Fibroblast of upper back skin (primary cell): ENCODE data around the gene ARHGEF12.

ENCODE experiments used
- DNase-seq: peaks from one replicate; pipeline ENCODE4 v3.0.0-alpha.2; 2013

ARHGEF12 gene

DNA sequence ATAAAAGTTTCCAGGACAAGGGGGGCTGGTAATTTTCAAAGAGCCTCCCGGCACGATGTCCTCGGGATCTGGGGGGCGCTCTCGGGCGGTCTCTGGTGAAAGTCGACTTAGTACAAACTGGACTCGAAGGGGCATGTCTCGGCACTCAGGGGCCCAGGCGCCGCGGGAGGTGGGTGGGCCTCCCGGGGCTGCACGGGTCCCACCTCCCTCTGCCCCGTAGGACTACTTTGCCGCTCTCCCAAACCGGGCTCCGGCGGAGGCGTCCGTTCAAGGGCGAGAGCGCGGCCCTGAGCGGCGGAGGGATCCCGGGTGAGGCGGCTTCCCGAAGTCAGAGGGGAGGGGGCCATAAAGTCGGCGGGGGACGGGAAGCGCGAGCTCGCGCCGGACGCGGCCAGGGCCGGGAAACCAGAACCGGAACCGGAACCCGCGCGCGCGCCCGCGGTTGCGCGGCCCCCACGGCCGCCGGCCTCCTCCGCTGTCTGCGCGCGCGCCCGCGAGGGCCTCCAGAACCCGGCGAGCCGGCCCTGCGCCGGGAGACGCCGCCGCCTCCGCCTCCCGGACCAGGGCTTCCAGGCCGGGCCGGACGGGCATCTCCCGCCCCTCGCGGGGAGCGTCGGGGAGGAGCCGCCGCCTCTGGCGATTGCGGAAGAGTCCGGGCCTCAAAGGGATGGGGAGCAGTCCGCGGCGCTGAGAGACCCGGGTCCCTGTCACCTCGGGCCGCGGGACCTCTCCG, at the start of gene ARHGEF12:
Gene ARHGEF12 (plus strand): TSS at position 506 of the 733 bp plus-strand sequence. CDS start 831 bp downstream, outside the sequence.
- DNase-seq = peak; percentile 97

DNA sequence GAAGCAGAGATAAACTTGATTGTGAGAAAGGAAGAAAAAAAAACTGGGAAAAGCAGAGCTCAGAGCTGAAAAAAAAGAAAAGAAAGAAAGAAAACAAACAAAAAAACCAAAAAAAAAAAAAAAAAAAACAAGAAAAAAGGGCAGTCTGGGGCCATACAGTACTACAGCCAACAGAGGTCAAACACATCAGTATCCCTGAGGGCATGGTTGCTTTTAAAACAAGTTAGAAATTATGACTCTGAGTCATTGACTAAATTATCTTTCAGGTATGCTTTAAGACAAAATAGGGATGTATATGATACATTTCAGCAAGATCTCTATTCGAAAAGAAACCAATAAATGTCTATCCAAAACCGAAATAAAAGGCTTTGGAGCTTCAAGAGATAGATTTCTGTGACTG, 48.2 kb upstream of the ARHGEF12 start:
- DNase-seq = no peak

- DNase-seq = no peak
Measured at GRCh38 chr11:120289426-120289825, 46.8 kb upstream of the ARHGEF12 start.

DNA sequence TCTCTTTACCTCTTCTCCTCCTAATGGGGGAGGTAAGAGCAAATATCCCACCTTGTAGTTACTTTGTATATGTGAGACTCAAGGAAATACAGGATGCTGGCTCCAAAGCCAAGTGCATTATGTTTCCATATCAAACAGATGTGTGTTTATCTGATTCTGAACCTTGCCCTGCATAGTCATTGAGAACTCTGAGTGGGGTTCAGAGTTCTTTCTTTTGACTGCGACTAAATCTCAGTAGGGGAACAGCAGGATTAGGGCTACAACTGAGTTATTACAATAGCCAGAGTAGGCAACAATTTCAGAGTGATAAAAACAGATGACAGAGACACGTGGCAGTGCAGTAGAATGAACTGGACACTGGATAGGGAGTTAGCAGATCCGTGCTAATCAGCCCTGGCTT, 45.3 kb upstream of the ARHGEF12 start:
- DNase-seq = no peak

- no peak for DNase-seq
Measured at GRCh38 chr11:120293038-120293800, 43.0 kb upstream of the ARHGEF12 start.

DNA sequence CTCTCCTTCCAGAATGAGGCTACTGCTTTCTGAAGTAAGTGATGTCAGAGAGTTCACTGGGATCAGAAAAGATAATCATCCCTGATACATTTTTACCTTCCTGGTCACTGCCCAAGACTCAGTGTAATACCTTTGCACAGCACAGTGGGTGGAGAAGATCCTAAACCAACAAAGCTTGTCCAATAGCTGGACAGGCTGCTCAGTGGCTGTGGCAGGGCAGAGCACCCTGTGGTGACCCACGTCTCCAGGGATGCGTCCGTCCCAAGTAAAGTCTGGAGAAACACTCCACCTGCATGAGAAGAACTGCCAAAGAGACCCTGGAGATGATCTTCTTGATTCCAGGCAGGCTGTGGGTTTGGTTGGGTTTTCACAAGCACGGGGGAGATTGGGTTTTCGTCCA, 42.1 kb upstream of the ARHGEF12 start:
- no peak for DNase-seq

DNA sequence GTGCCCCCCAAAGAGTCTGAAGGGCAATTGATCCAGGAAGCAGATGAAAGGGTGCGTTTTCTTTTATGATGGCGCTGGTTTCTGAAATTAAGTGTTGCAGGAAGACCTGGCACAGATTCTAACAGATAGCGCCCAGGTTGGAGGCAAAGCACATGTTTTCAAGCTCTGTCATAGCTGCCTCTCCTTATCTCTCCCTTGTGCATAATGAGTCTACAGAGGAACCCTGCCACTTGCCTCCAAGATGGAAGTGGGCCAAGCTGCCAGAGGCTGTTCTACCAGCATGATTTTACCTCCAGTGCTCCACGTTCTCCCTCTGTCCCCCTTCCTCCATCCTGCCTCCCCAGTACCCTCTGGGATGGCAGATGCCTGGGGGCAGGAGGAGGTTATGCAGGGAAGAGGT, 41.1 kb upstream of the ARHGEF12 start:
- DNase-seq = no peak

DNA sequence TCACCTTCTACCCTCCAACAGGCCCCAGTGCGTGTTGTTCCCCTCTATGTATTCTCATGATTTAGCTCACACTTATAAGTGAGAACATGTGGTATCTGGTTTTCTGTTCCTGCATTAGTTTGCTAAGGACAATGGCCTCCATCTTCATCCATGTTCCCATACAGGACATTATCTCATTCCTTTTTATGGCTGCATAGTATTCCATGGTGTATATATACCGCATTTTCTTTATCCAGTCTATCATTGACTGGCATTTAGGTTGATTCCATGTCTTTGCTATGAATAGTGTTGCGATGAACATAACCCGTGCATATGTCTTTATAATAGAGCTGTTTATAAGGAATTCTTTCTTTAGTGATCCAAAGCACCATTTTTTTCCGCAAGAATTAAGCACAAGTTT, 39.7 kb upstream of the ARHGEF12 start:
- DNase-seq = no peak

DNA sequence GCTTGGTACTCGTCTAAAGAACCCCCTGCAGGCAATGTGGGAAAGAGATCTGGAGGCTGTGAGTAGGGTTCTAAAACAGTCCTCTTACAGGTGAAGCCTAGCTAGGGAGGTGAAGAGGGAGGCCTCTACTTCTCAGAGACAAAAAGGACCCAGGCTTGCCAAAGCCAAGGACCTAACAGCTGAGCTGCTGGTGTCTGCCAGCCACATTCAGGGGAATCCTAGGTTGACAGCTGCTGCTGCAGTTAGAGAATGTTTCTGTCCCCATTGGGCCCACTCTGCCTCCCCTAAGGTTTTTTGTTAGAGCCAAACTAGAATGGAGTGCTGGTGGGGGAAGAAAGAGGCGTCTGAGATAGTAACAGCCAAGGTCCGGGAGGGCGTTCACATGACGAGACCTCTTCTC, 37.8 kb upstream of the ARHGEF12 start:
- no peak for DNase-seq

DNA sequence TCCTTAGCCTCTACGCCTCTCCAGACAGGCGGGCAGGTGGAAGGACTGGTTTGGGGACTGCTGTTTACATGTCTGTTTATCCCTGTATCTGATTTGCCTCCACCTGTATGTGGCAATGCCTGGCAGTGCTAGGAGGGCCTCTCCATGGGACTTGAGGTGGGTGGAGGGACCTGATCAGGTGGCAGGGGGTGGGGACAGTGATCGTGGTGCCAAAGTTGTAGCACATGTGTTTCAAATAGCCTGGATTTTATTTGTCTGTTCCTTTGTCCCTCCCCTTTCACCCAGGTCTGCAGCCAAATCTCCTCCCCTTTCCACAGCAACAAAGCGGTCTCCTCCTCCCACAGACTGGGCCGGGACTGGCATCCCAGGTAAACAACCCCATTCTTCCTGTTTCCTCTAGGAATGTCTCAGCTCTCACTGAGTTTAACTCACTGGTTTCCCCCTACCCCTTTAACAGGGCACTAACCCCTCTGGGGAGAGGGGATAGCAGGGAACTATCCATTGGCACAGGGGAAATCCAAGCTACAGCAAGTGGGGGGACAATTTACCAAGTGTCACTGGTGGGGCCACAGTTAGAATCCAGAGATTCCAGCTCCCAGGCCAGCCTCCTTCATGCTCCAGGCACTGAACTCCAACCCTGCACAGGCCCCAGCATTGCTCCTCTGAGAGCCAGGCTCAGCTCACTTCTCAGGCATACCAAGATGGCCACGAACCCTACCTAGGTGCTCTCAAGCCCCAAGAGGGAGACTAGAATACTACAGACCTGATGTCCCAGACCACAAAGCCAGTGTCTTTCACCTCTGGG, 34.0 kb upstream of the ARHGEF12 start:
- no peak for DNase-seq

DNA sequence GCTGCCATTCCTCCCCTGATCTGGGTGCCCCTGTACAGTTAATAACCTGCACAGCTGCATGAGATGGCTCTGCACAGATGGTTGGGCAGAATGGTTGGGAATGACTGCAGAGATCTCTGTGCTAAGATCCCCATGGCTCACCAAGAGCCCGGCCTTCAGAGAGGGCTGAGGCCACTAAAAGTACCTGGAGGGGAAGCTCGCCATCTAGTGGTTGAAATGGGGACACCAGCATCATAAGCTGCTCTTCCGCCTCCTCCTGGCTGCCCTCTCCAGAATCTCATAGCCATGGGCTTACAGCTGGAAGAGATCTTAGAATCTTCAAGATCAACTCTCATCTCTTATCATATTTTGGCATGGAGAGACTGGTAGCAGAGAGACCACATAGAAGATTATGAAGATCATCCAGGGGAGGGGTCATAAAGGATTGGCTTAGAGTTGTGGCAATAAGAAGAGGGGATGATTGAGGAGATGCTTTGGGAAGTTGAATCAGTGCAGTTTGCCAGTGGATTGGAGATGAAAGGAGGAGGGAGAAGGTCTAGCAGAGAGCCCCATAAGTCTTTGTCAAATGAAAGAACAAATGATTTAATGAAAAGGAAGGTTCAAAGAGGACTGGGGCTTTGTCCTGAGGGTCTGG, 33.1 kb upstream of the ARHGEF12 start:
- DNase-seq = peak; percentile 63

DNA sequence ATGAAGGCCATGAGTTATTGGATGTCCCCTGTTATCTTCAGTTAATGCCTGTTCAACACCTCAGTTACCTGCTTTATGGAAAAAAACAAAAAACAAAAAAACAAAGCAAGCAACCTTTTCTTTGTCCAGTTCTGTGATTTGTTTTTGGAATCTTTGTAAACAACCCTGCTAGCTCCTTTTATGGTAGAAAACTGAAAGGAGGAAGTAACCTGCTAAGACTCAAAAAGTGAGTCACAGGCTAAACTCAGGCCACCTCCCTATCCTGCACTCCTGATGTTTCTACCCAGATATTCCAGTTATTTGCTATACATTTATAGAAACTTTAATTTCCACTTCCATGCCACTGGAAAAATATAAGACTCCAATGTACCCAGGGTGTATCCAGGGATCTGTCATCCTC, 31.7 kb upstream of the ARHGEF12 start:
- DNase-seq = no peak

DNA sequence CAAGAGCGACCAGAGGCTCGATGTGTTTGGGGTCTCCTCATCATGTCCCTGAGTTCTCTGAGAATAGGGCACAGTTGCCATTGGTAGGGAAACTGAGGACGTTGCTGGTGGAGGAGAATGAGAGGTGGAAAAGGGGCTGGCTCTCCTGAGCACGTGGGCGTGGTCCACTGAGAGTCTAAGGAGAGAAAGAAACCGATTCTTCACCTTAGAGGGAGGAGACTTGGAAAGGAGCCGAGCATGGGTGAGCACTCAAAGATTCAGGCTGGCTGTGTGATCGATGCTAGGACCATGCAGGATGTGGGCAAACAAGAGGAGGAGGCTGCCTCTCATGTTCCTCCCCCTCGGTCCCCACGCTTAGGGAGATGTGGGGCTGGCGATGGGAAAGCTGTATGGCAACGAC, 30.9 kb upstream of the ARHGEF12 start:
- no peak for DNase-seq

DNA sequence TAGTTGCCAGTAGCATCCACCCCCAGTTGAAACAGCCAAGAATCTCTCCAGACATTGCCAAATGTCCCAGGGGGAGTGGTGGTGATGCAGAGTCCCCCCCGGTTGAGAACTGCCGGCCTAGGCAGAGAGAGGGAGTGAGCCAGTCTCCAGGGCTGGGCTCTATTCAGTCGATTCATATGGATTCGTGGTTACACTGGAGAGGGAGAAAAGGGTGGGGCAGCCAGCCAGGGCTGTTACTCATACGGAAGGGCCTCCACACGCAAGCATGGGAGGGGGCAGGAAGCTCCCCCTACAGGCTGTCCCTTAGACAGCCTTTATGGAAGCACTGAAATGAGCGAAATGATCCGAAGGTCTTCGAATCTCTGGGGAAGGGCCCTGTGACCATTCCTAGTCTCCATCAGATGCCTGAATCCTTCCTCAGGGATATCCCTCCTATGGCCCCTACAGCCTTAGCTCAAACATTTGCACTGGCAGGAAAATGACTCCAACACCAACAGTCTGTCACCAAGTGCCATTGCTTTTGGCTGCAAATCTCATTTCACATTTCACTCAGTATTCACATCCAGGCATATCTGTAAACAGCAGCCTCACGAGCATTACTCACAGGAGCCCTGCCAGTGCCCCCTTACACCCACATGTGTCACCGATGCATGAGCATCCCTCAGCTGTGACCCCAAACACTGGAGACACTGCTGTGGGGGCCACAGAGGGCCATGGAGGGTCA, 29.5 kb upstream of the ARHGEF12 start:
- DNase-seq = peak; percentile 95

DNA sequence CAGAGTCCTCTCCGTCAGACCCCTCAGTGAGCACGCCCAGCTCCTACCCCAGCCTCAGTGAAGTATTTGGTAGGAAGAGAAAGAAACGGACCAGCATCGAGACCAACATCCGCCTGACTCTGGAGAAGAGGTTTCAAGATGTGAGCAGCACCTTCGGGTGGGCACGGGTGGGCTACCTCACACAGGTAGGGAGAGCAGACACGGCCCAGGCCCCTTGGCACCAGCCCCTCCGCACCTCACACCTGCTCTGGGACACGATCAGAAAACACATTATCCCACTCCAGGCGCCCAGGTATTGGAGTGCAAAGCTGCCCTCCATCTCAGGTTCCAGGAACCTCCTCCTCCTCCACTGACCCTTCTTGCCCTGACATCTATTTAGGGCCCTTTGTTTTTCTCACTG, 28.7 kb upstream of the ARHGEF12 start:
- DNase-seq = no peak

GRCh38 chr11:120308081-120308480, 28.1 kb upstream of the ARHGEF12 start:
- no peak for DNase-seq

GRCh38 chr11:120310870-120311269, 25.3 kb upstream of the ARHGEF12 start:
- no peak for DNase-seq

DNA sequence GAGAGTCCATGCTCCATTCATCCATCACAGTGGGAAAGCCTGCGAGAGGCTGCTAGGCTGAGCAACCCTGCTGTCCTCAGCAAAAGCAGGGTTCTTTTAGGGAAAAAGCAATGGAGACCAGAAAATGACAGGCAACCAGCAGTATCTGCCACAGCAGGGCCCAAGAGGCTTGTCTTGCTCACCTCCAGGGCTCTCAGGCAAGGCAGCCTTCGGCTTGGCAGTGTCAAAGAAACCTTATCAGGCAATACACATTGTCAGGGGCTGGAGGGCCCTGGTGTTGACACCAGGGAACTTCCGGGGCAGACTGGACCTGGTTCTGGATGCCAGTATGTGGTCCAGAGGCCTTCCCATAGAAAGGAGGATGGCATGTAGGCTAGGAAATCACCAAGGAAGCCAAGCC, 21.4 kb upstream of the ARHGEF12 start:
- DNase-seq = no peak

GRCh38 chr11:120316880-120317688, 19.1 kb upstream of the ARHGEF12 start:
- DNase-seq = peak; percentile 55

DNA sequence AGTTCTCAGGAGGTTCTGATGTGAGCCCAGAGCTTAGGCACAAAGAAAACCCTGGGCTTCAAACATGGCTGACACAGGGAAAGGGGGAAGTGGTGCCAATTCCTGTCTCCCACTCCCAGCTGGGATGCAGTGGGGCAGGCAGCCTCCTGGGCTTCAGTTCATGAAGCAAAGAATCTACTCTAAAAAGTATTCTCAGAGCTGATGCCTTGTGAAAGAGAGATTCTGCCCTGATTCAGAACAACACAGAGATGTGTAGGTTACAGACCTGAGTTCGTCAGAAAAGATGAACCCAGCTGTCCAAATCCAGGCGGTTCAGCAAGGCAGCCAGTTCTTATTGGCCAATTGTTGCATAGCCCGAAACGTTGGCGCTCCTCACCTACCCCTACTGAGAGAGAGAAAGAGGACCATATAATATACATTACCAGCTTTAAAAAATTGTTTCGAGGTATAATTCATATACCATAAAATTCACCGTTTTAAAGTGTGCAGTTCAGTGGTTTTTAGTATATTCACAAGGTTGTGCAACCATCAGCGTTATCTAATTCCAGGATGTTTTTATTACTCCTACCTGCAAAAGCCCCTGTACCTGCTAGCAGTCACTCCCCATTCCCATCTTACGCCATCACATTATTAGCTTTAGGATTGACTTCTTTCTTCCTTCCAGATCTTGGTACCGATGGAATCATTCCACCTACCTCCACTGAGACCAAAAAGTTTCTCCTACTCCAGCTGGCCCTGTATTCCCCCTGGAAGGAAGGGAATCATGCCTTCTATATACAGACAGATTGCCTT, 18.3 kb upstream of the ARHGEF12 start:
- DNase-seq = no peak

DNA sequence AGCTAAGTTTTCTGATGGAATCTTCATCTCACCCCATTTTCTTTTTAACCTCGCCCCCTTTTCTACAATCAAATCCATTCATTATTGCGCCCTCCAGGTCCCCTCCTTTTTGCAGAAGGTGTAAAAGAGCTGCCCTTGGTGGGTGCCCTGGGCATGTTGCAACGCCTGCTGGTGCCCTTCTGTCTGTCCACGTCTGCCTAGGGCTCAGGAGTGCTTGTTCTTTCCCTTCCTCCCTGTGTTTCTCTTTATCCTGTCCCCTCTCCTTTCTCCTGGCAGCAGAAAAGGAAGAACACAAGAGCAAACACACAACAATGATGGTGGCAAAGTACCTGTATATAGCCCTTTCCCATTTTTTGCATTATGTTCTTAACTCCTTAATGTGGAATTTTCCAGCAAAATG, 17.3 kb upstream of the ARHGEF12 start:
- no peak for DNase-seq
